Kidney (tissue), 14 donors: ENCODE data around the gene RESP18. TPM values are rescaled to one million over a fixed set of nuclear protein-coding genes. Genes with fewer than 3 reads are reported as not detected.

Experiments used
- DNase-seq, 5 donors: peaks; one replicate each; pipeline ENCODE4 v3.0.0-alpha.2; 2013 to 2020
- FAIRE-seq: peaks from 2 replicates; lab custom pipeline; 2012; peaks lifted over from hg19 to GRCh38; lab: Jason Lieb, UNC
- H3K27ac ChIP-seq, 2 donors: one replicate each; pipeline ENCODE4 v1.7.0; 2013; ENCODE audit warnings: low read depth in 2 of 2, low read length in 2 of 2, inconsistent platforms in 1 of 2
- H3K27me3 ChIP-seq: one replicate; pipeline ENCODE4 v1.7.1; 2013; ENCODE audit warnings: low read length, inconsistent platforms; ENCODE audit not compliant: control insufficient read depth, insufficient read depth
- H3K36me3 ChIP-seq, 3 donors: one replicate each; pipeline versions ENCODE4 v1.7.0 to v1.7.1; 2013; ENCODE audit warnings: low read length in 3 of 3, control low read depth in 1 of 3, inconsistent platforms in 1 of 3; ENCODE audit not compliant: insufficient read depth in 3 of 3, control insufficient read depth in 2 of 3
- H3K4me1 ChIP-seq, 3 donors: one replicate each; pipeline versions ENCODE4 v1.7.0 to v1.7.1; 2013; ENCODE audit warnings: low read length in 3 of 3, inconsistent platforms in 1 of 3, low read depth in 1 of 3; ENCODE audit not compliant: control insufficient read depth in 2 of 3, insufficient read depth in 2 of 3
- H3K4me3 ChIP-seq, 3 donors: one replicate each; pipeline versions ENCODE4 v1.7.0 to v1.8.1; 2013; ENCODE audit warnings: low read length in 3 of 3, control low read depth in 1 of 3, inconsistent platforms in 1 of 3
- H3K9ac ChIP-seq, 3 donors: one replicate each; pipeline versions ENCODE4 v1.7.0 to v1.7.1; 2013; ENCODE audit warnings: low read length in 3 of 3, control low read depth in 1 of 3, inconsistent platforms in 1 of 3
- H3K9me3 ChIP-seq, 3 donors: one replicate each; pipeline versions ENCODE4 v1.7.0 to v1.7.1; 2013; ENCODE audit warnings: low read length in 3 of 3, control low read depth in 1 of 3, inconsistent platforms in 1 of 3; ENCODE audit not compliant: control insufficient read depth in 2 of 3, insufficient read depth in 1 of 3
- intact Hi-C: fragments of 100-400 bp; cut with DNase I; formaldehyde crosslinking; loops from one replicate; pipeline ENCODE4 v1.11.1; 2022
- polyA plus RNA-seq: library from polyadenylated mRNA; stranded (reverse); fragments of 350-450 nt; fragmentation: Illumina TruSeq; extraction: RNeasy Lipid Tissue Mini Kit (QIAGEN cat#74804); gene quantifications from one replicate; pipeline ENCODE4 v1.2.3, GENCODE V29; 2014; ENCODE audit warnings: low read depth, low replicate concordance; ENCODE audit not compliant: insufficient read depth
- total RNA-seq: library from RNA; stranded (reverse); fragmentation: NEBNext Ultra II Directional; extraction: Animal tissue kit (Norgen Biotek cat#: 25700); gene quantifications from one replicate; pipeline ENCODE4 v1.2.1, GENCODE V29; 2021
- TF ChIP-seq, protein P1 (sequence below): IDR thresholded peaks from 3 replicates; pipeline ENCODE4 v1.5.1; 2012; ENCODE audit warnings: mild to moderate bottlenecking, moderate library complexity, borderline replicate concordance; ENCODE audit not compliant: insufficient read depth; ENCODE audit errors: extremely low read depth
- donor health status: control.
- donor health status: control.
- donor health status: control.
- donor health status: control.
- donor health status: control.
- donor health status: DM: yes; HTN: yes; CAD: no.
- donor health status: Normal renal cell carcinoma (clear cell type).

Gene RESP18
- total and polyA plus RNA-seq, 2 donors from 2014 or later = not detected

GRCh38 chr2:219362524-219363164, 30.1 kb upstream of the RESP18 start:
- Histone ChIP-seq H3K4me3 (no peak overlapping the region), H3K27me3 (peaks cover 6% of the 10 kb centered on the region), H3K27ac (no peak overlapping the region), H3K9ac (no peak overlapping the region), H3K36me3 (peaks cover 0 to 3% (median 0%) of the 10 kb centered on the region in 3 donors), H3K4me1 (peaks cover 0 to 3% (median 0%) of the 10 kb centered on the region in 3 donors), H3K9me3 (no peaks in the 10 kb centered on the region)
- FAIRE-seq (no peak), DNase-seq (no peak)
- intact Hi-C loops = no loop called here
- TF ChIP-seq, protein P1, sequence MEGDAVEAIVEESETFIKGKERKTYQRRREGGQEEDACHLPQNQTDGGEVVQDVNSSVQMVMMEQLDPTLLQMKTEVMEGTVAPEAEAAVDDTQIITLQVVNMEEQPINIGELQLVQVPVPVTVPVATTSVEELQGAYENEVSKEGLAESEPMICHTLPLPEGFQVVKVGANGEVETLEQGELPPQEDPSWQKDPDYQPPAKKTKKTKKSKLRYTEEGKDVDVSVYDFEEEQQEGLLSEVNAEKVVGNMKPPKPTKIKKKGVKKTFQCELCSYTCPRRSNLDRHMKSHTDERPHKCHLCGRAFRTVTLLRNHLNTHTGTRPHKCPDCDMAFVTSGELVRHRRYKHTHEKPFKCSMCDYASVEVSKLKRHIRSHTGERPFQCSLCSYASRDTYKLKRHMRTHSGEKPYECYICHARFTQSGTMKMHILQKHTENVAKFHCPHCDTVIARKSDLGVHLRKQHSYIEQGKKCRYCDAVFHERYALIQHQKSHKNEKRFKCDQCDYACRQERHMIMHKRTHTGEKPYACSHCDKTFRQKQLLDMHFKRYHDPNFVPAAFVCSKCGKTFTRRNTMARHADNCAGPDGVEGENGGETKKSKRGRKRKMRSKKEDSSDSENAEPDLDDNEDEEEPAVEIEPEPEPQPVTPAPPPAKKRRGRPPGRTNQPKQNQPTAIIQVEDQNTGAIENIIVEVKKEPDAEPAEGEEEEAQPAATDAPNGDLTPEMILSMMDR = no peak

DNA sequence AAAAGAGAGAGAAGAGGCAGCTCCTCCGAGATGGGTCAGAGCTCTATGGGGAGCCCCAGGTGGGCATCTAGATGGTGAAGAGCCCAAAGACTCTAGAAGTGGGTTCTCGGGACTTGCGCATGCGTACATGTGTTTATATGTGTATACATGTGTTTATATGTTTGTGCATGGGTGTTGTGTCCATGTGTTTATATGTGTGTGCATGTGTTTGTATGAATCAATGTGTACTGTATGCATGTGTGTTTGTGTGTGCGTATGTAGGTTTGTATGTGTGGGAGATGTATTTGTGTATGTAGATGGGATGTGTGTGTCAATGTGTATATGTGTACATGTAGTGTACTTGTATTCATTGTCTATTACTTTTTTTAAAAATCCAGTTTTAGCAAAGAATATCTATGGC, 29.5 kb upstream of the RESP18 start:
- Histone ChIP-seq H3K4me1 (peaks cover 0 to 3% (median 0%) of the 10 kb centered on the region in 3 donors), H3K9ac (no peak overlapping the region), H3K4me3 (no peak overlapping the region), H3K27me3 (peaks cover 9% of the 10 kb centered on the region), H3K36me3 (peaks cover 0 to 3% (median 0%) of the 10 kb centered on the region in 3 donors), H3K27ac (no peak overlapping the region), H3K9me3 (no peaks in the 10 kb centered on the region)
- intact Hi-C loops = no loop called here
- TF ChIP-seq, protein P1 = no peak
- FAIRE-seq (no peak), DNase-seq (no peak)

DNA sequence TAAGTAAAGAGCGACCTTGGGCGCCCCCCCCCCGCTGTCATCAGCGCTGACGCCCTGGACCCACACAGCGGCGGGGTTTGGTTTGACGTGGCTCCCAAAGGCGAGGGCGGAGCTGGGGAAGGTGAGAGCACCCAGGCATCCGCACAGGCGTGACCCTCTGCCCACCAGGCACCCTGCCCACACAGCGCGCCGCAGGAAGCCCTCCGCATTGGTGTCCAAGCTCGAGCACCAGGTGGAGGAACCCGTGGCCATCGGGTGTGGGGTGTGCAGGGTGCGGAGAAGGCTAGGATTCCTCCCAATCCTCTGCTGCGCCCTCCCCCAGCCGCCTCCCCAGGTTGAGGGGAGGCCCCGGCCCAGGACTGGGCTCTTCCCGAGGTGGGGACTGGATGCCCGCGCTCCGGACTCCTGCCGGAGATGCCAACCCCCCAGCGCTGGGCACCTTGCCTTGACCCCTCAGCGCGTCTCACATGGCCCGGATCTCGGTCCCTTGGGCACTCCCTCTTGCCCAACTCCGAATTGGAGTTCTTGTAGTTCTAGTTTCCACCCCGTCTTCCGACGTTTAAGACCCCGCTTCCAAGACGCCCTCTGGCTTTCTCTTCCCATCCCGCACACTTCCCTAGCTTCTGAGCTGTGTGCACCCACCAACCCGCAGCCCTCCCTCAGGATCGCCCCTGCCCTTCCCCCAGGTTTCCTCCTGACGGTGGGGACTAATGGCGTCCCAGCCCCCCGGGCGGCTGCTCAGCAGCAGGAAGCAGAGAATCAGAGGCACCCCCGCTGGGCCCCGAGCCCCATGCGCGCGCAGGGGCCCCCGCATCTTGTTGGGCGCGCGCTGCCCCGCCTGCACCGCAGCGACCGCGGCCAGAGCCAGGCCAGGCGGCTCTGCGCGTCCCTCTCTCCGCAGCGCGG, 25.9 kb upstream of the RESP18 start:
- peaks cover 0 to 3% (median 0%) of the 10 kb centered on the region in 3 donors for H3K36me3 ChIP-seq
- H3K27ac ChIP-seq = no peak overlapping the region
- H3K9me3 ChIP-seq = no peaks in the 10 kb centered on the region
- no peak overlapping the region for H3K4me3 ChIP-seq
- FAIRE-seq = no peak
- TF ChIP-seq, protein P1 = no peak
- intact Hi-C loops = no loop called here
- peaks cover 0 to 3% (median 0%) of the 10 kb centered on the region in 3 donors for H3K4me1 ChIP-seq
- peaks cover 16% of the 10 kb centered on the region for H3K27me3 ChIP-seq
- H3K9ac ChIP-seq = no peak overlapping the region
- no peak for DNase-seq
